HG02885 (cell line): ENCODE results near the gene COBLL1.

Experiments
- ATAC-seq: cut with Tn5 transposase; IDR thresholded peaks from one replicate; pipeline ENCODE4 v1.9.1; 2021; ENCODE audit warnings: mild to moderate bottlenecking; ENCODE audit not compliant: unreplicated experiment, poor library complexity

COBLL1 gene, protein sequence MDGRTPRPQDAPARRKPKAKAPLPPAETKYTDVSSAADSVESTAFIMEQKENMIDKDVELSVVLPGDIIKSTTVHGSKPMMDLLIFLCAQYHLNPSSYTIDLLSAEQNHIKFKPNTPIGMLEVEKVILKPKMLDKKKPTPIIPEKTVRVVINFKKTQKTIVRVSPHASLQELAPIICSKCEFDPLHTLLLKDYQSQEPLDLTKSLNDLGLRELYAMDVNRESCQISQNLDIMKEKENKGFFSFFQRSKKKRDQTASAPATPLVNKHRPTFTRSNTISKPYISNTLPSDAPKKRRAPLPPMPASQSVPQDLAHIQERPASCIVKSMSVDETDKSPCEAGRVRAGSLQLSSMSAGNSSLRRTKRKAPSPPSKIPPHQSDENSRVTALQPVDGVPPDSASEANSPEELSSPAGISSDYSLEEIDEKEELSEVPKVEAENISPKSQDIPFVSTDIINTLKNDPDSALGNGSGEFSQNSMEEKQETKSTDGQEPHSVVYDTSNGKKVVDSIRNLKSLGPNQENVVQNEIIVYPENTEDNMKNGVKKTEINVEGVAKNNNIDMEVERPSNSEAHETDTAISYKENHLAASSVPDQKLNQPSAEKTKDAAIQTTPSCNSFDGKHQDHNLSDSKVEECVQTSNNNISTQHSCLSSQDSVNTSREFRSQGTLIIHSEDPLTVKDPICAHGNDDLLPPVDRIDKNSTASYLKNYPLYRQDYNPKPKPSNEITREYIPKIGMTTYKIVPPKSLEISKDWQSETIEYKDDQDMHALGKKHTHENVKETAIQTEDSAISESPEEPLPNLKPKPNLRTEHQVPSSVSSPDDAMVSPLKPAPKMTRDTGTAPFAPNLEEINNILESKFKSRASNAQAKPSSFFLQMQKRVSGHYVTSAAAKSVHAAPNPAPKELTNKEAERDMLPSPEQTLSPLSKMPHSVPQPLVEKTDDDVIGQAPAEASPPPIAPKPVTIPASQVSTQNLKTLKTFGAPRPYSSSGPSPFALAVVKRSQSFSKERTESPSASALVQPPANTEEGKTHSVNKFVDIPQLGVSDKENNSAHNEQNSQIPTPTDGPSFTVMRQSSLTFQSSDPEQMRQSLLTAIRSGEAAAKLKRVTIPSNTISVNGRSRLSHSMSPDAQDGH

DNA sequence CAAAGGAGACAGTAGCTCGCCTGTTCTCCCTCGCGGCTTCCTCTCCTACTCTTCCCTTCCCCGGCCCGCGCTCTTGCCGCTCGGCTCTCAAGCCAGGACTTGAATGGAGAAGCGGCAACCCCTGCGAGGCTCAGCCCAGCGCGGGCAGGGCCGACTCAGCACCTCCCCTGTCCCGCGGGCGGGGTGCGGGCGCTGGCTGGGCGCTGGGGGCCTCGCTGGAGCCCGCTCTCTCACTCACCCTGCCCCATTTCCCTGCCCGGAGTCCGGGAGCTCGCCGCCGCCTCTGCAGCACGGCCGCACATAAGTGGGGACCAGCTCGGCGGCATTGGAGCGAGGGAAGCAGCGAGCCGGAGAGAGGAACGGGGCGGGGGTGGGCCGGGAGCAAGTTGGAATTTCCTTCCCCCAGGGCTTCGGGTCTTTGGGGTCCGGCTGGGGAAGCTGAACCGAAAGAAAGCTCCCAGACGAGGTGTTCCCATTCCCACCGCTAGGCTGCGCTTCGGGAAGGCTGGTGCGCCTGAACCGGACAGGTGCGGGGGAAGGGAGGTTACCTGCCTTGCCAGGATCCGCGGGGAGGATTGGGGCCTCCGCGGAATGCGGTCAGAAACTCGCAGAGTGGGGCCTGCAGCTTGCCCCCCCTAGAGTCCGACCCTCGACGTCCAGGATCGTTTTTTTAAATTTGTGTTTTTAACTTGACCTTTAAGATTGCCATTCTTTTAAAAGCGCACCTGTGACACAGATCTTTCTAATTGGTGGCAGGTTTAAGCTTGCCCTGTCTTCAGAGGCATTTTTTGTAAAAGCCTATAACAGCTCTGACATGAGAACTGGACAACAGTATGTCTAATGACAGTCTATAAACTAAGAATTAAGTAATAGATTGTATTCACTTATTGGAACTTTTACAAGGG is at the start of gene COBLL1:
TSS of gene COBLL1 (minus strand) at position 105 of the 905 bp plus-strand sequence. CDS start 627 bp downstream, outside the sequence.
- ATAC-seq: peak; percentile 75

DNA sequence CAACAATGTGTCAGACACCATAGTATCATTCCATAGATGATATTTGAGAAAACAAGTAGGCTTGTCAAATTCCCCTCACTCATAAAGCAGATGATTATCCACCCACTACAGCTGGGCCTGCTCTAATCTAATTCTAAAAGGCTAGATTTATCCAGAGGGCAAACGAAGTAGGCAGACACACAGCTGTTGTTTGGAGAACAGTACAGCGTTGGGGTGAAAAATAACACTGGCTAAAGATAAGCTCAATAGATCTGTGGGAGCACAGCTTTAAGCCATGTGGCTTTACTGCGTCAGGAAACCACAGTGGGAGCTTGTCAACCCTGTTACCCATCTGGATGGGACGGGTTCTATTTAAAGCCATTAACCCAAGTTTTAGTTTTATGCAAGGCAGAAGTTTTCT is 48.9 kb upstream of the COBLL1 start:
- no peak for ATAC-seq

DNA sequence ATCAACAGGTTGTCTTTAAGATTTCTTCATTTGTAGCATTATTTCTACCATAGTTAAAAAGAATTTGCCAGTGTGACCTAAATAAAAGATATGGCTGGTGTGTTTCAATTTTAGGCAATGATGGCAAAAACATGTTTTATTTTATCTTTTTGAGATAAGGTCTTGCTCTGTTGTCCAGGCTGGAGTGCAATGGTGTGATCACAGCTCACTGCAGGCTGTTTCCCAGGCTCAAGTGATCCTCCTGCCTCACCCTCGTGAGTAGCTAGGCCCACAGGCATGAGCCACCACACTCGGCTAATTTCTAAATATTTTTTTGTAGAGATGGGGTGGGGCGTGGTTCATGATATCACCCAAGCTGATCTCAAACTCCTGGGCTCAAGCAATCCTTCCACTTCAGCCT is 47.0 kb upstream of the COBLL1 start:
- ATAC-seq: no peak

DNA sequence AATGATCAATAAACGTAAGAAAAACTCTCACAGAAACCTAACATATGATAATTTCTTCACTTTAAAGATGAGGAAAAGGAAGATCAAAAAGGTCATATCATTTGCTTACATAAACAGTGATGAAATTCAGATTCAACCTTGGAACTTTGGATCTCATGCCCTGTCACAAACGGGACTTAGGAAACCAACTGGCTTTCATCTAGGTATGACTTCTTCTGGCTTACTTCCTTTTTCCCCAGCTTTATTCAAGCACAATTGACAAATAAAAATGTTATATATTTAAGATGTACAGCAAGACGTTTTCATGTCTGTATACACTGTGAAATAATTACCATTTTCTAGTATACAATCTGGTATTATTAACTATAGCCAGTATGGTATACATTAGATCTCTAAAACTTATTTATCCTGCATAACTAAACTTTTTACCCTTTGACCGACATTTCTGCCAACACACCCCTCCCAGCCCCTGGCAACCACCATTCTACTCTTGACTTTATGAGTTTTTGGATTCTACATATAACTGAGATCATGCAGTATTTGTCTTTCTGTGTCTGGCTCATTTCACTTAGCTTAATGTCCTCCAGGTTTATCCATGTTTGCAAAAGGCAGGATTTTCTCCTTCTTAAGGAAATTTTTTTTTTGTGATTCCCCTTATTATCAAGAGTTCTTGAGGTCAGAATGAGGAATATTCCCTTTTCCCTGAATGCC is 46.0 kb upstream of the COBLL1 start:
- no peak for ATAC-seq

DNA sequence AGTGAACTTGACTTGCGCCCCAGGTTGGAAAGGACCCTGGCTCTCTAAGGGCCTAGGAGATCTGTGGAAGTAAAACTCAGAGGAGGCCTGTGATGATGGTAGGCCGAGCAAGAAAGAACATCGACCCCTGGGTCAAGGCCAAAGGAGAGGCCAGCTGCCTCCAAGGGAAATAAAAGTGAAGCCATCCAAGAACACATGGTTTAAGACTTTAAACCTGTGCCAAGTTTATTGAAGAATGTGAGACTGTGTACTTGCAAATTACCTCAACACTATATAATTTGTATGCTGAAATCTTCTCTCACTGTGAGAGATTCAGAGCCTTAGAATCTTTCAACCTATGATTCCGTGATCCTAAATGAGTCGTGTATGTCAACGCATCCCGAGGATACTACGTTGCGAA is 40.7 kb upstream of the COBLL1 start:
- no peak for ATAC-seq

DNA sequence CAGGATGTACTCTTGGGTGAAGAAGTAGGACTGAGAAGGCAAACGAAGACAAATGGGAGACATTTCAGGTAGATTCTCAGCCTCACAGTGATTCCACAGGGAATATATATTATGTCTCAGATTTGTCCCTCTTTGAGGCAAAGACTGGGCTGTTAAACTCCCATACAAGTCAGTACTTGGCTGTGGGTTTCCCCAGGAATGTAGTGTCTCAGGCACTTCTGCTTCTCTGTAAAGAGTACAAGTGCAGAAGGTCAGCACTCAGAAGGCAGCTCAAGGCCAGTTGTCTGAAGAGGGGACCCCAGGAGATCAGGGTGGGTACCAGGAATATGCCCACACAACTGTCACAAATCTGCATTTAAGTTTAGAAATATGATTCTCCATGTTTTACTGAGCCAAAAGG is 39.9 kb upstream of the COBLL1 start:
- ATAC-seq: no peak

DNA sequence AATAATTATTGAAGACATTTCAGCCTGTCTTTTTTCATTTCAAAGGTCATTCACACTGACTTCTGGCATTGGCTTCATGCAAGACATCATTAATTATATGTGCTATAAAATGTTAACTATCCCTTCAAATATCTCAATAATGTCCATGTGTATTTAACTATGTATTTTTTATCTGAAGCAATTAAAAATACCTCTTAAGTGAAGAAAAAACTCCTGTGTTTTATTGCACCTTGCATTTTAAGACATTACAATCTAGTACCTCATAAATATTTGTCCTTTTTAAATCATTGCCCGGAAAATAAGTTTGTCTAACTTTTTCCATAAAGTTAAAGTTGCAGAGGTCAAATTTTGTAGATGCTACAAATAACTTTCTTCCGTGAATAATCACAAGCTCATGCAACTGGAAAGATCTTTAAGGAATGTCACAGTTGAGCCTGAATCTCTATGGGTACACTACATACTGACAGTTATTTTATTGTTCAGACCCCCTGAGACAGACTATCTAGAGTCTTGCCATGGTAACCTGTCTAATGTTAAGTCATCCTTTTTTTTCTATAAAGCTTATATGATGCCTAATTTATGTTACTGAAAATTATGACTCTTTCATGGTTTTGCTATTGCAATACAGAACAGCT is 38.4 kb upstream of the COBLL1 start:
- ATAC-seq: no peak

DNA sequence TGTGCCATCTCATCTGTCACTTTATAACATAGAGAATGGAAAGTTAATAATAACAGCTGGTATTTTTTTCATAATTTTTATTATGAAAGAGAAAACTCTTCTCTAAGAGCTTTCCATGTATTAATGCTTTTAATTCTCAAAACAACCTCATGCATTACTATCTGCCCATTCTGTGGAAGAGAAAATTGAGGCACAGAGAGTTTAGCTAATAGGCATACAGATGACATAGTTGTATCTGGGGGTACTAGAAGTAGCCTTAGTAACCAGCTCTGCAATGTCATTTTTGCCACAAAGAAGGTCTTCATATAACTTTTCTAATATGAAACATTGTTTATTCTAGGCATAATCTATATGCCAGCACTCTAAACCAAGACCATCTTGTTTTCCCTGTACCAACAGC is 36.3 kb upstream of the COBLL1 start:
- no peak for ATAC-seq

DNA sequence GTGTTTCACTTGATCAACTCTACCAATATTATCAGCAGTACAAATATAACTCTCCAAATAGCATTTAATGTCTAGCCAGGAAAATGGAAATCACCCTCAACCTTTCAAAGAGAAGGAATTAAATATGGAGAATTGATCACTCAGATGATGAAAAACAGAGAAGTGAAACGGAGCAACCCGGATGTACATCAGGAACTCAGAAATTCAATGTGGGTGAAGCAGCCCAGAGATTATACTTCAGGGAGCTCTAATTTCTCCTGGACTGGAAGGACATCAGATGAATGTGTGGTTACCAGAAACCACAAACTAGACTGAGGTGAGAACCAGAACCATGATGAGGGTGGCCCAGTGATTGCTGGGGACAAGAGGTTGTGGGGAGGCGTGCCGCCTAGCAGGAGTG is 35.5 kb upstream of the COBLL1 start:
- no peak for ATAC-seq

DNA sequence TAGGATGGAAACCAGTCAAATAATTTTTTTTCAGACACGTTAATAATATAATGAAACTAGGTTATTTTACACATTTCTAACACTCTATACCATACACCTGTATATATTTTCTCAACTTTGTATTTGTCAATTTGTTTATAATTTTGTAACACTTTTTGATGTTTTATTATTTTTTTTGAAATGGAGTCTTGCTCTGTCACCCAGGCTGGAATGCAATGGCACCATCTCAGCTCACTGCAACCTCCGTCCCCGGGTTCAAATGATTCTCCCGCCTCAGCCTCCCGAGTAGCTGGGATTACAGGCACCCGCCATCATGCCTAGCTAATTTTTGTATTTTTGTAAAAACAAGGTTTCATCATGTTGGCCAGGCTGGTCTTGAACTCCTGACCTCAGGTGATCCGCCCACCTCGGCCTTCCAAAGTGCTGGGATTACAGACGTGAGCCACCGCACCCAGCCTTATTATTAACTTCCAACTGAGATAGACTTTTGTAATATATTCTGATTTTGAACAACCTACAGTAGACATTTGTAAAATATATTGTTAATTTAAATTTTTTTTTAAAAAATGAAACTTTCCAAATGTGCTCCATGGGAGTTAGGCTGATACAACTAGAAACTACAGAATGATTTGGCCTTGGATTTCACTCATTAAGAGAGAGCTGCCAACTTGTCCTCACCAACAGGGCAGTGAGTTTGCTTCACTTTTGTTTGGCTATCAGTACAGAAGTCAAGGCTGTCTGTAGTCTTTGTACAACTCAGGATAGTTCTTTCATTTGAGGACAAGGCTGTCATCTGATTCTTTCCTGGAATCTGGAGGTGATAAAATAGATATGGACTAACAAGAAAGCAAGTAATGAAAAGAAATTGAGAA is 33.9 kb upstream of the COBLL1 start:
- ATAC-seq: no peak

DNA sequence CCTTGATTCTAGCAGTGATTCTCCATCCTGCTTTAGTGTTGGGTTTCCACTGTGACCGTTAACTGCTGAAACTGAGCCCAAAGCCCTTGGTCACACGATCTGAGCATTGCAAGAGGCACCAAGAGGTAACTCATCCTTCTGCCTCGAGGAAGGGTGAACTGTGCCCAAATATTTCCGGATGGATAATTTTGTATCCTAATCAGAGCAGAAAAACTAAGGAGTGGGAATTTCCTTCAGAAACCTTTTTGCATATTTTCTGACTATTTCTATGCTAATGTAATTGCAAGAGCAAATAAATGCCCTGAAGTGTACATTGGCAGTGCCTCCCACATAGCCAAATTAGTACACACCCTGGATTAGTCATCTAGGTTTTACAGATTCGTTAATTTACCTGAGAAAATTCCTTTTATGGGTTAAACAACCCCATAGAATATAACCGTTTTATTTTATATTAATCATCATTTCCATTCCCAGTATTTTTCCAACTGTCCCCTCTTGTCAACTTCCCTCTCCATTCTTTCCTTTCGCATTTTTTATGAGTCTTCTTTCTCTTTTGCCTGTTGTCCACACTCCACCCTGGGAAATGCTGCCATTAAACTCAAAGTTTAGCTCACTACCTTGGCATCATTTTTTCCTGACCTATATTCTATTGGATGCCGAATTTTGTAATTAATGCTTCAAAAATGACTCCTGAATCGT is 31.7 kb upstream of the COBLL1 start:
- no peak for ATAC-seq

DNA sequence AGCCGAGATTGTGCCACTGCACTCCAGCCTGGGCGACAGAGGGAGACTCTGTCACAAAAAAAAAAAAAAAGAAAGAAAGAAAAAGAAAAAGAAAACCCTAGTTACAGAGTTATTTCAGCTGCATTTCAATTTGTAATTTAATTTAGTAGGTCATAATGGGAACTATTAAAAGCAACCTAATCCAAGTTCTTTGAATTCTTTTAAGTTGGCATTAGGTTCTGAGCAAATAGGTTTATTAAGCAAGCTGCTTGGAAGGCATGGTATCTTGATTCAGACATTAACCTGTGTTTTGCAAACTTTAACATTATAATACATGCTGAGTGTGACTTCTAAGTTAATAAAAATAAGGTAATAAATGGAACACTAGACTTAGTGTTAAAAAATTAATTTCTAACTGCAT is 29.8 kb upstream of the COBLL1 start:
- no peak for ATAC-seq

DNA sequence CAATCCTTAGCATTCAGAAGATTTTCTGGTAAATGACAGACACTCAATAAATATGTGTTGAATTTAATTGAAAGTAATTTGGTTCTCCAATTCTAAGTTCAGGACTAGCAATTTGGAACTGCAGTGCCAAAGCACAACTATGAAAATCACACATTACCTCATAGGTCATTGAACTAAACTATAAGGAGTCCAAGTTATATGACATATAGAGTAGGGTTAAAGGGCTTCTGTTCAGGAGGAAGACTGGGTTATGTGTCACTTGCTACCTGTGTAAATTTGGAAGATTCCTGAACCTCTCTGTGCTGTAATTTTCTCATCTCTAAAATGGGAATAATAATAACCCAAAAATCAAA is 27.8 kb upstream of the COBLL1 start:
- ATAC-seq: no peak

DNA sequence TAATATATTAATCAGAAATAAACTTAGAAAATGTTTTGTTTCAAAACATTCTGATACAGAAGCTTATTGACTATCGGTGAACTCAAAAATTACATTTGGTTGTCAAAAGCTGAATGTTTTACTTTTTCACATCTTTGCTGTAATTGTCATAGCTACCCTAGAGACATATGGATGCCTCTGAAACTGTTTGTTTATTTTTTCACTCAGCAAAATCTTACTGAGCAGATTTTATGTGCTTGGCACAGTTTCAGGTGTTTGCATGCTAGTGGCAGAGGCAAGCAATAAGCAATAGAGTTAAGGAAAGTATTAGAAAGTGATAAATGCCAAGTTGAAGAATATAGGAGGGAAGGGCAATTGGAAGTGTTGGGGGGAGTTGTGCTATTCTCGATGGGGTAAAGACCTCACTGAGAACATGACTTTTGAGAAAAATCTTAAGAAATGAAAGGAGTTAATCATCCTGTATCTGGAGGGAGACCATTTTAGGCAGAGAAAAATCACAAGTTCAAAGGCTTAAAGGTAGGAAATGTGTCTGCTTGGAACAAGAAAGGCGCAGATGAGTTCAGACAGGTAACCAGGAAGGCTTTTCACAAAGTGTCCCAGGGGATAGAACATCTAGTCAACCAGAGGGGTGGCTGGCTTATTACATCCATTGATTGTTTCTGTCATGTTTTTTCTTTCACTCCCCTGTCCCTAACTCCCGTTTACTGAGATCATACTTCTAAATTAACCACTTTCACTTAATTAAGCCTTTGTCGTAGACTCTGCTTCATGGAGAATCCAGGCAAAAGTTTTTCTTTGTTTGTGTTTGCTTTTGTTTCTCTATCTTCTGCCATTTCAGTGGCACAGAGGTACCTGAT is 27.2 kb upstream of the COBLL1 start:
- ATAC-seq: no peak

DNA sequence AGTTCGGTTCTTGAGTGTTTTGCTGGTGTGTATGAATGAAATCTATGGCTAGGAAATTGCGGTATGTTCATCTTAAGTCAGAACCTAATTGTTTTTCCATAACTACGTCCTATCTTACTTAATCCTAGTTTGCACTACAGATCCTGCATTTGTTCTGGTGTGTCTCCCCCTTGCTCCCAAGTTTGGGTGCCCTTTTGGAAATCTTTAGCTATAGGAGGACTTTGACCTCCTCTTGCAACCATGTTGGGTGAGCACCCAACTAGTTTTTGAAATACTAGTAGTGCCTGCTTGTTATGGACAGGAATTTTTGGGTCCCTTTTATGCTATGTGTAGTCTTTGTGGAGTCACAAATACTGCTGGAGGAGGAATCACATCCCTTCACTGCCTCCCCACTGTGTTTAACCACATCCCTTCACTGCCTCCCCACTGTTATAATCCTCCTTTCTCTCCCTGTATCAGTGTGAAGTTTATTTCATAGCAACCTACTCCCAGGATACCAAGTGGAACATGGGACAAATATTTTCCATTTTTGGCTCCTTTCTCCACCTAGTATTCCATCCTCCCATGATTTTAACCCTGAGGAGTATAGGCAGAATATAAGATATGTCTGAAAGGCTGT is 26.3 kb upstream of the COBLL1 start:
- ATAC-seq: no peak

DNA sequence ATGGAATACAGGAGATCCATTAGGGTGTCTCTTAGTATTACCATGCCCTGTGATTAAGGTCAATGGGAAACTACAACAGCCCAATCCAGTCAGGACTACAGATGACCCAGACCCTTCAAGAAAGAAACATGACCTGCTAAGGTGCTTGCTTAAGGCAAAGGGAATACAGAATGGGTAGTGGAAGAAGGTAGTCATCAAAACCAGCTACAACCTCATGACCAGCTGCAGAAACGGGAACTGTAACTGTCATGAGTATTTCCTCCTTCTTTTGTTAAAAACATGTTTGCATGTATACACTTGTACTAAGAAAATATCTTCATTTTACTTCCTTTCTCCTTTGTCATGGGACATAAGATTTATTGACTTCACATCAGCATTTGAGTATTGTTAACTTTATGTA is 24.8 kb upstream of the COBLL1 start:
- ATAC-seq: peak; percentile 50
